H1 (cell line): Measurements from ENCODE around the gene JAG1. TPM values are rescaled to one million over a fixed set of nuclear protein-coding genes. Genes with fewer than 3 reads are reported as not detected.

Experiments
- CTCF ChIA-PET: fragments of 300-600 bp; sonication (Branson Sonifier 250); formaldehyde crosslinking; loops from one replicate; lab custom pipeline; 2021; ENCODE audit not compliant: partially characterized antibody; lab: Charles Lee
- POLR2A ChIA-PET: fragments of 300-600 bp; sonication (Branson Sonifier 250); formaldehyde crosslinking; loops from one replicate; lab custom pipeline; 2021; ENCODE audit warnings: inconsistent platforms; ENCODE audit not compliant: partially characterized antibody; lab: Charles Lee
- DNase-seq, 2 experiments: peaks; one replicate each; pipeline versions ENCODE4 v3.0.0 to v3.0.0-alpha.2; 2010 to 2022; ENCODE audit warnings: low spot score in 2 of 2, low read depth in 1 of 2, mixed read lengths in 1 of 2
- FAIRE-seq: peaks from 2 replicates; lab custom pipeline; 2011; peaks lifted over from hg19 to GRCh38; lab: Jason Lieb, UNC
- H2AFZ ChIP-seq: 2 replicates; pipeline ENCODE4 v1.8.1; 2012; ENCODE audit warnings: low read length, inconsistent platforms
- H2AK5ac ChIP-seq: 2 replicates; pipeline ENCODE4 v1.6.1; 2013; ENCODE audit warnings: low read depth, low read length
- H2BK120ac ChIP-seq: replicated peaks from 2 replicates; pipeline ENCODE3; 2013; ENCODE audit warnings: low read depth, low read length, inconsistent platforms
- H2BK12ac ChIP-seq: 2 replicates; pipeline ENCODE4 v1.6.1; 2013; ENCODE audit warnings: low read depth, low read length
- H2BK15ac ChIP-seq: 2 replicates; pipeline ENCODE4 v1.6.1; 2013; ENCODE audit warnings: low read length
- H2BK20ac ChIP-seq: 2 replicates; pipeline ENCODE4 v1.6.1; 2013; ENCODE audit warnings: low read length
- H2BK5ac ChIP-seq: 2 replicates; pipeline ENCODE4 v1.6.1; 2013; ENCODE audit warnings: low read depth, low read length
- H3K14ac ChIP-seq: 2 replicates; pipeline ENCODE4 v1.6.1; 2013; ENCODE audit warnings: inconsistent platforms; ENCODE audit not compliant: insufficient read length
- H3K18ac ChIP-seq: 2 replicates; pipeline ENCODE4 v1.6.1; 2013; ENCODE audit warnings: low read length; ENCODE audit errors: extremely low read depth
- H3K23ac ChIP-seq: 2 replicates; pipeline ENCODE4 v1.6.1; 2013; ENCODE audit warnings: inconsistent platforms; ENCODE audit not compliant: insufficient read length
- H3K23me2 ChIP-seq: 2 replicates; pipeline ENCODE4 v1.6.1; 2013; ENCODE audit warnings: low read depth, low read length
- H3K27ac ChIP-seq: 2 replicates; pipeline ENCODE4 v1.6.1; 2011; ENCODE audit warnings: low read depth, low read length, inconsistent platforms
- H3K27me3 ChIP-seq, 4 experiments: replicated peaks in 1 of 4; 1 replicate in 1 of 4; 2 replicates in 3 of 4; pipeline versions ENCODE4 v1.6.1 to v1.8.1; 2011 to 2013; ENCODE audit warnings: low read length in 3 of 4, mild to moderate bottlenecking in 3 of 4, inconsistent platforms in 2 of 4, mixed read lengths in 2 of 4, moderate library complexity in 1 of 4; ENCODE audit not compliant: control insufficient read depth in 3 of 4, insufficient read depth in 3 of 4; ENCODE audit errors: extremely low read depth in 1 of 4
- H3K36me3 ChIP-seq, 4 experiments: 2 replicates each; pipeline versions ENCODE4 v1.6.1 to v1.8.1; 2011 to 2013; ENCODE audit warnings: mild to moderate bottlenecking in 4 of 4, low read length in 3 of 4, moderate library complexity in 2 of 4, control low read depth in 1 of 4, inconsistent platforms in 1 of 4; ENCODE audit not compliant: insufficient read depth in 4 of 4, control insufficient read depth in 2 of 4
- H3K4ac ChIP-seq: replicated peaks from 2 replicates; pipeline ENCODE3; 2013; ENCODE audit warnings: low read length, low read depth, mixed read lengths, inconsistent platforms; ENCODE audit not compliant: insufficient read length
- H3K4me1 ChIP-seq, 4 experiments: replicated peaks in 1 of 4; 1 replicate in 1 of 4; 2 replicates in 3 of 4; pipeline versions ENCODE4 v1.6.1 to v1.8.1; 2011 to 2013; ENCODE audit warnings: low read length in 3 of 4, inconsistent platforms in 2 of 4, mixed read lengths in 1 of 4; ENCODE audit not compliant: insufficient read depth in 4 of 4, control insufficient read depth in 3 of 4
- H3K4me2 ChIP-seq, 2 experiments: 2 replicates each; pipeline versions ENCODE4 v1.6.1 to v1.8.1; 2011 to 2013; ENCODE audit warnings: low read depth in 2 of 2, low read length in 2 of 2, control low read depth in 1 of 2, inconsistent platforms in 1 of 2, mild to moderate bottlenecking in 1 of 2; ENCODE audit not compliant: insufficient read depth in 1 of 2
- H3K4me3 ChIP-seq, 4 experiments: fragments of 200-600, 300-600 bp in 1 of 4; sonication (generic), shearing (Covaris generic), sonication (Bioruptor Twin) in 1 of 4; 2 replicates each; pipeline versions ENCODE4 v1.5.1 to v1.8.1; 2011 to 2016; ENCODE audit warnings: low read length in 4 of 4, low read depth in 3 of 4, control low read depth in 2 of 4, inconsistent platforms in 2 of 4, mild to moderate bottlenecking in 2 of 4, mixed read lengths in 1 of 4, moderate library complexity in 1 of 4; ENCODE audit not compliant: insufficient read depth in 2 of 4; ENCODE audit errors: extremely low read depth in 1 of 4
- H3K56ac ChIP-seq: replicated peaks from 2 replicates; pipeline ENCODE3; 2013; ENCODE audit warnings: low read depth, mild to moderate bottlenecking, mixed read lengths, low read length, inconsistent platforms; ENCODE audit not compliant: insufficient read length
- H3K79me1 ChIP-seq: 2 replicates; pipeline ENCODE4 v1.6.1; 2013; ENCODE audit warnings: low read depth, low read length, control low read depth
- H3K79me2 ChIP-seq, 2 experiments: 2 replicates each; pipeline versions ENCODE4 v1.6.1 to v1.8.1; 2012 to 2013; ENCODE audit warnings: low read length in 2 of 2, mild to moderate bottlenecking in 2 of 2, inconsistent platforms in 1 of 2; ENCODE audit not compliant: insufficient read depth in 2 of 2, control insufficient read depth in 1 of 2
- H3K9ac ChIP-seq, 4 experiments: replicated peaks in 1 of 4; 1 replicate in 1 of 4; 2 replicates in 3 of 4; pipeline versions ENCODE4 v1.6.1 to v1.8.1; 2011 to 2013; ENCODE audit warnings: low read depth in 3 of 4, low read length in 3 of 4, control low read depth in 2 of 4, mild to moderate bottlenecking in 2 of 4, moderate library complexity in 2 of 4, inconsistent platforms in 1 of 4; ENCODE audit errors: extremely low read depth in 1 of 4
- H3K9me3 ChIP-seq, 2 experiments: 2 replicates each; pipeline versions ENCODE4 v1.6.1 to v1.8.1; 2012 to 2013; ENCODE audit warnings: mild to moderate bottlenecking in 2 of 2, moderate library complexity in 2 of 2, control low read depth in 1 of 2, inconsistent platforms in 1 of 2, low read depth in 1 of 2, low read length in 1 of 2, mixed read lengths in 1 of 2; ENCODE audit not compliant: insufficient read depth in 2 of 2
- H4K20me1 ChIP-seq, 2 experiments: replicated peaks in 1 of 2; 2 replicates each; pipeline versions ENCODE3 to v1.8.1; 2011 to 2013; ENCODE audit warnings: inconsistent platforms in 2 of 2, low read length in 2 of 2, mild to moderate bottlenecking in 1 of 2; ENCODE audit not compliant: insufficient read depth in 2 of 2, control insufficient read depth in 1 of 2
- H4K5ac ChIP-seq: 2 replicates; pipeline ENCODE4 v1.6.1; 2013; ENCODE audit warnings: low read length, low read depth, mixed read lengths, inconsistent platforms; ENCODE audit not compliant: insufficient read length
- H4K8ac ChIP-seq: 2 replicates; pipeline ENCODE4 v1.8.0; 2013; ENCODE audit warnings: mild to moderate bottlenecking, moderate library complexity, low read length, inconsistent platforms; ENCODE audit not compliant: insufficient read depth; ENCODE audit errors: extremely low read depth
- H4K91ac ChIP-seq: replicated peaks from 2 replicates; pipeline ENCODE3; 2013; ENCODE audit warnings: low read length, mixed read lengths, inconsistent platforms; ENCODE audit not compliant: insufficient read length
- CBX8 ChIP-seq: fragments of 300-800, 300-1000 bp; sonication (generic); IDR thresholded peaks from 2 replicates; pipeline ENCODE4 v1.7.1; 2016; ENCODE audit warnings: low read depth, low read length, borderline replicate concordance
- CTBP2 ChIP-seq: IDR thresholded peaks from 2 replicates; pipeline ENCODE4 v1.7.0; 2011; ENCODE audit warnings: borderline replicate concordance, mild to moderate bottlenecking, moderate library complexity, mixed read lengths, low read length; ENCODE audit not compliant: insufficient read depth, insufficient read length
- EP300 ChIP-seq, 2 experiments: IDR thresholded peaks; 1 replicate in 1 of 2; 2 replicates in 1 of 2; pipeline ENCODE4 v1.6.1; 2011 to 2012; ENCODE audit warnings: low read depth in 2 of 2, low read length in 2 of 2, mild to moderate bottlenecking in 2 of 2, borderline replicate concordance in 1 of 2, inconsistent platforms in 1 of 2, moderate library complexity in 1 of 2
- JUN ChIP-seq: IDR thresholded peaks from 2 replicates; pipeline ENCODE4 v1.6.1; 2011; ENCODE audit warnings: low read depth, mild to moderate bottlenecking, improper control_type of control experiment, low read length
- KDM5A ChIP-seq: fragments of 200-600 bp; IDR thresholded peaks from 2 replicates; pipeline ENCODE4 v1.7.1; 2012; ENCODE audit warnings: mild to moderate bottlenecking, low read length, inconsistent platforms, mixed read lengths
- MAX ChIP-seq: IDR thresholded peaks from 2 replicates; pipeline ENCODE4 v1.6.1; 2012; ENCODE audit warnings: inconsistent platforms
- NANOG ChIP-seq: IDR thresholded peaks from 2 replicates; pipeline ENCODE4 v1.6.1; 2011; ENCODE audit warnings: low read length, low read depth, mild to moderate bottlenecking, inconsistent platforms; ENCODE audit not compliant: insufficient read depth, poor library complexity, severe bottlenecking
- SAP30 ChIP-seq: fragments of 300-600 bp; sonication (generic); IDR thresholded peaks from 2 replicates; pipeline ENCODE4 v1.7.1; 2012; ENCODE audit warnings: low read length, moderate library complexity, mild to moderate bottlenecking, inconsistent platforms; ENCODE audit not compliant: insufficient read depth, insufficient replicate concordance
- SP1 ChIP-seq: IDR thresholded peaks from 2 replicates; pipeline ENCODE4 v1.6.1; 2011; ENCODE audit warnings: low read depth, low read length
- TAF7 ChIP-seq: optimal IDR thresholded peaks from 2 replicates; pipeline ENCODE3; 2011; ENCODE audit warnings: low read depth, mild to moderate bottlenecking, inconsistent platforms, low read length, moderate library complexity, borderline replicate concordance
- YY1 ChIP-seq: IDR thresholded peaks from 2 replicates; pipeline ENCODE4 v1.6.1; 2011; ENCODE audit warnings: low read depth, mild to moderate bottlenecking, low read length
- WGBS, 2 experiments: shearing (Covaris generic) in 1 of 2; methylation state at CpG; one replicate each; pipeline versions ENCODE4 v1.1.6 to v1.1.7; 2013 to 2015; ENCODE audit warnings: low lambda C conversion rate in 2 of 2, mixed read lengths in 2 of 2, inconsistent platforms in 1 of 2, low coverage in 1 of 2, missing lambda C conversion rate in 1 of 2; ENCODE audit not compliant: insufficient replicate concordance in 2 of 2, insufficient coverage in 1 of 2, insufficient read length in 1 of 2; ENCODE audit errors: extremely low coverage in 1 of 2, missing lambda C conversion rate in 1 of 2; 5-methylcytosine and 5-hydroxymethylcytosine counted together
- polyA plus RNA-seq, 7 experiments: library from polyadenylated mRNA; depleted of rRNA in 3 of 7; stranded (reverse) in 5 of 7; unstranded in 2 of 7; fragments of >200 nt in 5 of 7; fragments of 200-250 nt in 2 of 7; gene quantifications; 1 replicate in 5 of 7; 2 replicates in 1 of 7; 4 replicates in 1 of 7; pipeline versions ENCODE4 v1.2.1 to v1.2.3, GENCODE V29; 2011 to 2013; ENCODE audit warnings: missing spikeins in 2 of 7, mixed read lengths in 2 of 7
- total RNA-seq: library from RNA; stranded (reverse); fragmentation: NEBNext Ultra II Directional; extraction: Animal tissue kit (Norgen Biotek cat#: 25700); gene quantifications from 2 replicates; pipeline ENCODE4 v1.2.1, GENCODE V29; 2021

Gene JAG1
- total and polyA plus RNA-seq, 2 of the 8 experiments (the other 6 are each of a cell fraction or from before 2014, with no cell fraction given), result 13.5 to 27.3 TPM

DNA sequence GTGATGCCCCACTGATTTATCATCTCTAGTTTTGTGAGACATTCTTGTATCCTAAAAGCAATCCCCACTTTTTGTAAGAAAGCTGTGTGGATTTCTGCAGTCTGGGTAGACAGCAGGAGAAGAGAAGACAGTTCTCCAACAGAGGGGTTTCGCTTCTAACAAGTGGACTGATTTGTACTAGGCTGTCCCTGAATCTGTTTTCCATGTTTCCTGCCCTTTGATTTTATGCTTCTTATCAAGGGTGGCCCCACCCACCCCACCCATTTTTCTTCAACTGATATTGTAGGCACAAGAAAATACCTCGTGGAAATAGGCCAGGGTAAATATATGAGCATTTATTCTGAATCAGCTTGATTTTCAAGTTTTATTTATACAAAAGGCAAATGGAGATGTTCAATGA lies 25.7 kb upstream of the JAG1 start:
- POLR2A ChIA-PET, result no interaction called here
- H3K4me2 ChIP-seq, result no peak overlapping the region
- H2AK5ac ChIP-seq, result no peak overlapping the region
- no peak overlapping the region for H2BK20ac ChIP-seq
- H3K18ac ChIP-seq, result no peak overlapping the region
- no peaks in the 10 kb centered on the region for H3K36me3 ChIP-seq
- WGBS, 2 experiments, result 97% methylated on average over 2 of the region's 2 CpGs; no CpG with 5 or more reads in 1 of the 2 experiments
- H3K23me2 ChIP-seq, result no peaks in the 10 kb centered on the region; the same call in 1 of the 2 replicates
- H2BK12ac ChIP-seq, result no peak overlapping the region
- H3K79me1 ChIP-seq, result no peaks in the 10 kb centered on the region
- no peak overlapping the region for H3K23ac ChIP-seq
- no peaks in the 10 kb centered on the region for H3K79me2 ChIP-seq
- H2AFZ ChIP-seq, result no peak overlapping the region
- H2BK15ac ChIP-seq, result no peak overlapping the region
- H3K14ac ChIP-seq, result no peak overlapping the region
- no peak overlapping the region for H4K5ac ChIP-seq
- no peak overlapping the region for H3K4me3 ChIP-seq
- H3K9me3 ChIP-seq, result no peaks in the 10 kb centered on the region
- no peak overlapping the region for H4K91ac ChIP-seq
- no peak overlapping the region for H4K8ac ChIP-seq
- H4K20me1 ChIP-seq, result no peaks in the 10 kb centered on the region
- no peaks in the 10 kb centered on the region for H3K27me3 ChIP-seq
- no peak overlapping the region for H2BK120ac ChIP-seq
- H3K4ac ChIP-seq, result no peak overlapping the region
- CTCF ChIA-PET, result interaction anchor here (0.9 to 5.3 kb wide), 6 partner anchors 8 to 506 kb away, joined by 3 to 24 read pairs (median 4); no protein-coding TSS in a partner anchor
- no peak for FAIRE-seq
- no peaks in the 10 kb centered on the region for H3K4me1 ChIP-seq
- no peak overlapping the region for H3K9ac ChIP-seq
- H2BK5ac ChIP-seq, result no peak overlapping the region
- no peak overlapping the region for H3K56ac ChIP-seq
- H3K27ac ChIP-seq, result no peak overlapping the region
- DNase-seq, result no peak
- TF ChIP-seq CTBP2 (no peak), TAF7 (no peak), EP300 (IDR thresholded peaks at IDR 0.05; ENCODE audit: borderline replicate concordance in 1 of 2, low read depth in 2 of 2, low read length in 2 of 2) (no peak), NANOG (no peak), MAX (no peak), SP1 (no peak), SAP30 (no peak), YY1 (no peak), JUN (no peak), KDM5A (no peak), CBX8 (no peak)
